HCT116 (cell line): ENCODE measurements around the gene GAD2.

ENCODE experiments used
- CTCF ChIP-seq, 3 experiments: fragments of 200-600 bp in 1 of 3; sonication (generic) in 1 of 3; IDR thresholded peaks in 2 of 3; conservative IDR thresholded peaks in 1 of 3; 2 replicates each; pipeline ENCODE4 v1.5.1; 2012 to 2017; ENCODE audit warnings: low read depth in 2 of 3, low read length in 2 of 3, antibody characterized with exemption in 1 of 3, borderline replicate concordance in 1 of 3, control low read depth in 1 of 3, mild to moderate bottlenecking in 1 of 3, mixed read lengths in 1 of 3, mixed run types in 1 of 3, moderate library complexity in 1 of 3; ENCODE audit not compliant: insufficient read depth in 1 of 3
- ELF1 ChIP-seq: IDR thresholded peaks from 2 replicates; pipeline ENCODE4 v1.6.1; 2012; ENCODE audit warnings: low read depth, borderline replicate concordance
- EZH2 ChIP-seq: fragments of 200-600 bp; sonication (generic); IDR thresholded peaks from 2 replicates; pipeline ENCODE4 v1.6.1; 2017; ENCODE audit warnings: antibody characterized with exemption, mixed run types
- JUND ChIP-seq: IDR thresholded peaks from 2 replicates; pipeline ENCODE4 v1.6.1; 2012
- MAX ChIP-seq: IDR thresholded peaks from 2 replicates; pipeline ENCODE4 v1.6.1; 2012
- POLR2A ChIP-seq: IDR thresholded peaks from 2 replicates; pipeline ENCODE4 v1.7.0; 2011; ENCODE audit warnings: borderline replicate concordance; ENCODE audit not compliant: insufficient read depth, insufficient read length; ENCODE audit errors: extremely low read depth
- POLR2AphosphoS5 ChIP-seq: IDR thresholded peaks from 2 replicates; pipeline ENCODE4 v1.6.1; 2011; ENCODE audit warnings: mild to moderate bottlenecking, low read depth, low read length, moderate library complexity
- TCF7L2 ChIP-seq: IDR thresholded peaks from 2 replicates; pipeline ENCODE4 v1.7.0; 2011; ENCODE audit warnings: borderline replicate concordance, inconsistent platforms; ENCODE audit not compliant: insufficient read depth, insufficient read length; ENCODE audit errors: extremely low read depth
- ZNF274 ChIP-seq: fragments of 200-500 bp; sonication (Bioruptor generic); IDR thresholded peaks from 2 replicates; pipeline ENCODE4 v1.6.1; 2014; ENCODE audit warnings: mild to moderate bottlenecking, low read depth, low read length, inconsistent platforms
- TF ChIP-seq, protein P1 (sequence below): IDR thresholded peaks from 2 replicates; pipeline ENCODE4 v1.6.1; 2011; ENCODE audit warnings: mild to moderate bottlenecking, low read length, moderate library complexity; ENCODE audit not compliant: insufficient replicate concordance; ENCODE audit errors: extremely low read depth

DNA sequence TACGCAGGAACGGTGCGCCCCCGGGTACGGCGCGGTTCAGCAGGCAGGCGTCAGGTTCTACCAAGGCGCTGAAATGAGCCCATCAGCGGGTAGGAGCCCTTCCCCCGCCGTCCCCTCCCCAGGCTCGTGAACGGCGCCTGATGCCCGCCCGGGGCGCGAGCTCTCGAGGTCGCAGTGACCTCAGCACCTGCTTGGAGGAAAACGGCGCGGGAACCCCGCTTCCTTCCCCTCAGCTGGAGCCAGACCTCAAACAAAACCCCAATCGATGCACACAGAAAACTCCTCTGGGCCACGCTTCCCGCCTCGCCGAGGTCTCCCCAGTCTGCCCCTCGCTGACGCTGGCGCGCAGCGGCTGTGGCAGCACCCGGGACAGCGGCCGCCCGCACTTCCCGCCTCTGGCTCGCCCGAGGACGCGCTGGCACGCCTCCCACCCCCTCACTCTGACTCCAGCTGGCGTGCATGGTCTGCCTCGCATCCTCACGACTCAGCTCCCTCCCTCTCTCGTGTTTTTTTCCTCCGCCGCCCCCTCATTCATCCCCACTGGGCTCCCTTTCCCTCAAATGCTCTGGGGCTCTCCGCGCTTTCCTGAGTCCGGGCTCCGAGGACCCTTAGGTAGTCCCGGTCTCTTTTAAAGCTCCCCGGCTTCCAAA, 514 bp upstream of the GAD2 start:
- TF ChIP-seq ZNF274 (no peak), MAX (no peak), POLR2A (no peak), POLR2AphosphoS5 (no peak), ELF1 (no peak), EZH2 (no peak), CTCF (IDR thresholded peaks at IDR 0.05 in 2 of 3, conservative IDR thresholded peaks at IDR 0.05 in 1 of 3; ENCODE audit: borderline replicate concordance in 1 of 3, insufficient read depth in 1 of 3, low read depth in 2 of 3, low read length in 2 of 3) (no peak), JUND (no peak), TCF7L2 (no peak)
- TF ChIP-seq, protein P1, sequence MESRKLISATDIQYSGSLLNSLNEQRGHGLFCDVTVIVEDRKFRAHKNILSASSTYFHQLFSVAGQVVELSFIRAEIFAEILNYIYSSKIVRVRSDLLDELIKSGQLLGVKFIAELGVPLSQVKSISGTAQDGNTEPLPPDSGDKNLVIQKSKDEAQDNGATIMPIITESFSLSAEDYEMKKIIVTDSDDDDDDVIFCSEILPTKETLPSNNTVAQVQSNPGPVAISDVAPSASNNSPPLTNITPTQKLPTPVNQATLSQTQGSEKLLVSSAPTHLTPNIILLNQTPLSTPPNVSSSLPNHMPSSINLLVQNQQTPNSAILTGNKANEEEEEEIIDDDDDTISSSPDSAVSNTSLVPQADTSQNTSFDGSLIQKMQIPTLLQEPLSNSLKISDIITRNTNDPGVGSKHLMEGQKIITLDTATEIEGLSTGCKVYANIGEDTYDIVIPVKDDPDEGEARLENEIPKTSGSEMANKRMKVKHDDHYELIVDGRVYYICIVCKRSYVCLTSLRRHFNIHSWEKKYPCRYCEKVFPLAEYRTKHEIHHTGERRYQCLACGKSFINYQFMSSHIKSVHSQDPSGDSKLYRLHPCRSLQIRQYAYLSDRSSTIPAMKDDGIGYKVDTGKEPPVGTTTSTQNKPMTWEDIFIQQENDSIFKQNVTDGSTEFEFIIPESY = no peak
